ENCODE data around the gene MRPS6.

The MRPS6 gene

GRCh38 chr21:34166468-34166867 is 93.1 kb downstream of the MRPS6 start:
- no peak for DNase-seq (ENCODE audit: low read depth)
- no peak for TF ChIP-seq CTCF (IDR thresholded peaks at IDR 0.05; ENCODE audit: insufficient read depth, low read depth, low read length, missing control alignments)
- no peak overlapping the region for H3K4me3 ChIP-seq (ENCODE audit: low read length)

GRCh38 chr21:34170886-34171285 is 97.5 kb downstream of the MRPS6 start:
- DNase-seq (ENCODE audit: low read depth) = no peak
- H3K4me3 ChIP-seq (ENCODE audit: low read length) = no peak overlapping the region
- no peak for TF ChIP-seq CTCF (IDR thresholded peaks at IDR 0.05; ENCODE audit: insufficient read depth, low read depth, low read length, missing control alignments)

- H3K4me3 ChIP-seq (ENCODE audit: low read length) = no peak overlapping the region
- DNase-seq (ENCODE audit: low read depth) = no peak
- no peak for TF ChIP-seq CTCF (IDR thresholded peaks at IDR 0.05; ENCODE audit: insufficient read depth, low read depth, low read length, missing control alignments)
Observed at GRCh38 chr21:34174470-34174869, 101.1 kb downstream of the MRPS6 start.

- H3K4me3 ChIP-seq (ENCODE audit: low read length) = no peak overlapping the region
- no peak for DNase-seq (ENCODE audit: low read depth)
- no peak for TF ChIP-seq CTCF (IDR thresholded peaks at IDR 0.05; ENCODE audit: insufficient read depth, low read depth, low read length, missing control alignments)
Observed at GRCh38 chr21:34176448-34176847, 103.1 kb downstream of the MRPS6 start.

- H3K4me3 ChIP-seq (ENCODE audit: low read length) = no peak overlapping the region
- no peak for DNase-seq (ENCODE audit: low read depth)
- no peak for TF ChIP-seq CTCF (IDR thresholded peaks at IDR 0.05; ENCODE audit: insufficient read depth, low read depth, low read length, missing control alignments)
Observed at GRCh38 chr21:34177919-34178567, 104.7 kb downstream of the MRPS6 start.

- no peak for TF ChIP-seq CTCF (IDR thresholded peaks at IDR 0.05; ENCODE audit: insufficient read depth, low read depth, low read length, missing control alignments)
- H3K4me3 ChIP-seq (ENCODE audit: low read length) = no peak overlapping the region
- no peak for DNase-seq (ENCODE audit: low read depth)
Observed at GRCh38 chr21:34179204-34179935, 106.0 kb downstream of the MRPS6 start.
